ENCODE results near the gene SACS. TPM values are rescaled to one million over a fixed set of nuclear protein-coding genes. Genes with fewer than 3 reads are reported as not detected.

The SACS gene
- total RNA-seq, 1 experiment from 2014 or later = 53.0 TPM

DNA sequence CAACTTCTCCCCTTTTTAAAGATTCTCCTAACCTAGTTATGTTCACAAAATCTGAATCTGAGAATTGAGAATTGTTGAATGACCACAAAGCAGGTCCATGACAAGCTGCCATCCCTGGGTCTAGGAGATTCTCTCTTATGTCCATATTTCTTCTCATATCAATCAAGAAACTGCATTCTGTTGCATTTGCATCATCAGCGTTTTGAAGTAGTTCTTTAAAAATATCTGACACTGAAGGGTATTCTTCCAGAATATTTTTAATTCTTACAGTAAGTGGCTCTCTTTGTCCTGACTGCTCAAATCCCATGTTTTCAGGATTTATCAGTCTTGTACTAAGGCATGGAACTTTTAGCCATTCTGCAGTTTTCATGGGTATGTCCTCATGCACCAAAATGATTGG is 94.3 kb downstream of the SACS start:
- H3K23me2 ChIP-seq (ENCODE audit: insufficient read length, low read depth, low read length, poor library complexity, severe bottlenecking) = no peaks in the 10 kb centered on the region
- no peak overlapping the region for H4K91ac ChIP-seq (ENCODE audit: insufficient read length, low read depth, low read length)
- no peak overlapping the region for H3K9ac ChIP-seq (ENCODE audit: extremely low read depth, insufficient read length, low read length)
- no peaks in the 10 kb centered on the region for H3K79me1 ChIP-seq (ENCODE audit: insufficient read depth, low read depth, low read length, poor library complexity, severe bottlenecking)
- peaks cover 12% of the 10 kb centered on the region for H3K27me3 Mint-ChIP-seq (ENCODE audit: low read depth)
- TF ChIP-seq, protein P1, sequence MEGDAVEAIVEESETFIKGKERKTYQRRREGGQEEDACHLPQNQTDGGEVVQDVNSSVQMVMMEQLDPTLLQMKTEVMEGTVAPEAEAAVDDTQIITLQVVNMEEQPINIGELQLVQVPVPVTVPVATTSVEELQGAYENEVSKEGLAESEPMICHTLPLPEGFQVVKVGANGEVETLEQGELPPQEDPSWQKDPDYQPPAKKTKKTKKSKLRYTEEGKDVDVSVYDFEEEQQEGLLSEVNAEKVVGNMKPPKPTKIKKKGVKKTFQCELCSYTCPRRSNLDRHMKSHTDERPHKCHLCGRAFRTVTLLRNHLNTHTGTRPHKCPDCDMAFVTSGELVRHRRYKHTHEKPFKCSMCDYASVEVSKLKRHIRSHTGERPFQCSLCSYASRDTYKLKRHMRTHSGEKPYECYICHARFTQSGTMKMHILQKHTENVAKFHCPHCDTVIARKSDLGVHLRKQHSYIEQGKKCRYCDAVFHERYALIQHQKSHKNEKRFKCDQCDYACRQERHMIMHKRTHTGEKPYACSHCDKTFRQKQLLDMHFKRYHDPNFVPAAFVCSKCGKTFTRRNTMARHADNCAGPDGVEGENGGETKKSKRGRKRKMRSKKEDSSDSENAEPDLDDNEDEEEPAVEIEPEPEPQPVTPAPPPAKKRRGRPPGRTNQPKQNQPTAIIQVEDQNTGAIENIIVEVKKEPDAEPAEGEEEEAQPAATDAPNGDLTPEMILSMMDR (conservative IDR thresholded peaks at IDR 0.05) = no peak
- H3K18ac ChIP-seq (ENCODE audit: insufficient read length, low read depth, low read length) = no peak overlapping the region
- H2AK5ac ChIP-seq (ENCODE audit: insufficient read length, low read length) = no peak overlapping the region
- no peak overlapping the region for H3K27ac Mint-ChIP-seq
- no peak overlapping the region for H4K5ac ChIP-seq (ENCODE audit: insufficient read length, low read depth, low read length)
- H2BK20ac ChIP-seq (ENCODE audit: low read depth, low read length, poor library complexity, severe bottlenecking) = no peak overlapping the region
- no peak overlapping the region for H3K4me3 Mint-ChIP-seq
- H3K56ac ChIP-seq (ENCODE audit: insufficient read length, low read depth, low read length) = no peak overlapping the region
- no peak overlapping the region for H2AFZ ChIP-seq (ENCODE audit: low read length)
- no peak overlapping the region for H3T11ph ChIP-seq (ENCODE audit: low read length)
- H2BK120ac ChIP-seq (ENCODE audit: low read depth, low read length, poor library complexity, severe bottlenecking) = no peak overlapping the region
- H3K23ac ChIP-seq (ENCODE audit: insufficient read length, low read depth, low read length) = no peak overlapping the region
- no peaks in the 10 kb centered on the region for H3K4me1 ChIP-seq (ENCODE audit: insufficient read depth, low read length)
- no peak overlapping the region for H3K27ac ChIP-seq (ENCODE audit: insufficient read length, low read depth, low read length)
- no peak overlapping the region for H2BK5ac ChIP-seq (ENCODE audit: insufficient read length, low read length)
- no peak overlapping the region for H2BK12ac ChIP-seq (ENCODE audit: insufficient read length, low read depth, low read length)
- H4K20me1 ChIP-seq (ENCODE audit: control insufficient read depth, insufficient read depth, insufficient read length) = no peaks in the 10 kb centered on the region
- H3K4ac ChIP-seq (ENCODE audit: low read depth, low read length) = no peak overlapping the region
- H2BK15ac ChIP-seq (ENCODE audit: low read depth, low read length) = no peak overlapping the region
- no CpG with 5 or more reads among the region's 1 CpG for WGBS (ENCODE audit: extremely low coverage, insufficient read length, low lambda C conversion rate)
- no peak overlapping the region for H4K8ac ChIP-seq (replicated peaks; ENCODE audit: insufficient read length, low read depth, low read length)
- H3K27me3 ChIP-seq (ENCODE audit: insufficient read depth, low read length) = no peaks in the 10 kb centered on the region
- H3K79me2 ChIP-seq (ENCODE audit: insufficient read depth, low read length) = no peaks in the 10 kb centered on the region
- peaks cover 86 to 89% (median 86%) of the 10 kb centered on the region in 3 experiments for H3K36me3 Mint-ChIP-seq (ENCODE audit: insufficient read depth in 1 of 3, low read depth in 3 of 3)
- H3K4me2 ChIP-seq (ENCODE audit: insufficient read depth, insufficient read length, low read length) = no peak overlapping the region
- H3K9me3 ChIP-seq (ENCODE audit: control insufficient read depth, low read depth, low read length) = peaks cover 63% of the 10 kb centered on the region
- H3K9me3 Mint-ChIP-seq = peaks cover 69% of the 10 kb centered on the region in 2 experiments
- no peak for DNase-seq
- H3K14ac ChIP-seq (ENCODE audit: insufficient read depth, low read length) = no peak overlapping the region
- H3K4me1 Mint-ChIP-seq = no peaks in the 10 kb centered on the region
